Fibroblast of pulmonary artery (primary cell): ENCODE measurements around the gene SERPINA4.
A peak's percentile ranks its signal among the peaks of the same experiment; 100 is the strongest.

Experiments used
- DNase-seq: peaks from one replicate; pipeline ENCODE4 v3.0.0-alpha.2; 2010; ENCODE audit warnings: low read depth
- H3K4me3 ChIP-seq: replicated peaks from 2 replicates; pipeline ENCODE4 v1.5.1; 2011; ENCODE audit warnings: low read depth, mild to moderate bottlenecking, control low read depth, low read length, moderate library complexity
- TF ChIP-seq, protein P1 (sequence below): IDR thresholded peaks from 2 replicates; pipeline ENCODE4 v1.5.1; 2011; ENCODE audit warnings: mild to moderate bottlenecking, control low read depth, low read length, inconsistent platforms; ENCODE audit errors: missing control alignments

SERPINA4 gene

DNA sequence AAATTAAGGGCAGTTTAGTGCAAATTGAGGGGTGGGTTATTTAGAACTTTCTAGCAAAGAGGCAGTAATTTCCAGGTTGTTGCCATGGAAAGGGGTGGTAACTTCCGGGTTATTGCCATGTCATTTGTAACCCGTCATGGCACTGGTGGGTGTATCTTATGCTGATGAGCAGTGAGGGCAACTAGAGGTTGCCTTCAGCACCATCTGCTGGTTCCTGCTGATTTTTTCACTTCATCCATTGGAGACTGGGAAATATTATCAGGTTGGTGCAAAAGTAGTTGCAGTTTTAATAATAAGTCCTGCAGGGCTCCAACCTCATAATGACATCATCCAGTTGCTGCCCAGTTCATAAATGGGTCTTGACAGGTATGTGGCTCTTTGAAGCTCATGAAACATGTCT lies 24.4 kb upstream of the SERPINA4 start:
- peak; percentile 31 for DNase-seq
- no peak overlapping the region for H3K4me3 ChIP-seq
- TF ChIP-seq, protein P1, sequence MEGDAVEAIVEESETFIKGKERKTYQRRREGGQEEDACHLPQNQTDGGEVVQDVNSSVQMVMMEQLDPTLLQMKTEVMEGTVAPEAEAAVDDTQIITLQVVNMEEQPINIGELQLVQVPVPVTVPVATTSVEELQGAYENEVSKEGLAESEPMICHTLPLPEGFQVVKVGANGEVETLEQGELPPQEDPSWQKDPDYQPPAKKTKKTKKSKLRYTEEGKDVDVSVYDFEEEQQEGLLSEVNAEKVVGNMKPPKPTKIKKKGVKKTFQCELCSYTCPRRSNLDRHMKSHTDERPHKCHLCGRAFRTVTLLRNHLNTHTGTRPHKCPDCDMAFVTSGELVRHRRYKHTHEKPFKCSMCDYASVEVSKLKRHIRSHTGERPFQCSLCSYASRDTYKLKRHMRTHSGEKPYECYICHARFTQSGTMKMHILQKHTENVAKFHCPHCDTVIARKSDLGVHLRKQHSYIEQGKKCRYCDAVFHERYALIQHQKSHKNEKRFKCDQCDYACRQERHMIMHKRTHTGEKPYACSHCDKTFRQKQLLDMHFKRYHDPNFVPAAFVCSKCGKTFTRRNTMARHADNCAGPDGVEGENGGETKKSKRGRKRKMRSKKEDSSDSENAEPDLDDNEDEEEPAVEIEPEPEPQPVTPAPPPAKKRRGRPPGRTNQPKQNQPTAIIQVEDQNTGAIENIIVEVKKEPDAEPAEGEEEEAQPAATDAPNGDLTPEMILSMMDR = peak; percentile 21

DNA sequence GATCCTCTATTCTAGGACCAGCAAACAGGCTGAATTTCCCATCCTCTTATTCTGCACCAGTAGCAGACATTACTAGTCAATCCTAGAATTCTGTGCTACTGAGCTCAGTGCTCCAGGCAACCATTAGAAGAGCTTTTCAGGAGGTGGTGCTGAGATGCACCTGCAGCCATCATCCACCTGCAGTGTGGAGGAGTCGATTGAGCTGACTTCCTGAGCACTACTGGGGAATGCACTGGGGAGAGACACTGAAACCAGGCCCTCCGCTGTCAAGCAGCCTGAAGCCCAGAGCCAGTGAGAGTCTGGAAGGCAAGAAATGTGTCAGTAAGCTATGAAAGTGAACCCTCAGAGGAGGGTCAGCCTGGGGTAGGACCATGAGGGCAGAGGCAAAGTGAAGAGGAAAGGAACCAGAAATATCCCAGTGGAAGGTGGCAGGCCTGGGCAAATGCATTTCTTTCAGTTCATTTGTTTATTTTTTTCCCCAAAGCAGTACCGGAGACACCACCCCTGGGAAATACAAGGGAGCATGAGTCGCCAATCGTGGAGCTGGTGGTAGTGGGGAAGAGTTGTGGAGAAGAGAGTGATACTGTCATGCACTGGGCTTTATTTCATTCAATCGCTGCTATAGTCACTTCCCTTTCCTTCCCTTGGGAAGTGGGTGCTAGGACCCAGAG lies 23.0 kb upstream of the SERPINA4 start:
- TF ChIP-seq, protein P1 = no peak
- H3K4me3 ChIP-seq = no peak overlapping the region
- no peak for DNase-seq

DNA sequence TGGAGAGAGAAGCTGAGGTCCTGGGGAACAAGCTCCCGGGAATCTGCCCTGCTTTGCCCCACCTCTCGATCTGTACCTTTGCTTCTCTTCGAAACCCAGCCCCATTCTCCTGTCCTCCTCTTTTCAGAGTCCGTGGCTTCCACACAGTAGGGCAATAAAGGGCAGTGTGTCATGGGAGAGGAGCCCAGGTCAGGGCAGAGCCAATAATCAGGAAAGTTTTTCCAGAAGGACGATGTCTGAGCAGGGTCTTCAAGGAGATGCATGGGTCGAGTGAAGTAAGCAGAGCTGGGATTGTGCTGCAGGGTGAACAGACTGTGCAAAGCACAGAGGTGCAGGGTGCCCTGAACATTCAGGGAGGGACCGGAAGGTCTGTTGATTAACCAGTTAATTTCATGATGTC lies 22.1 kb upstream of the SERPINA4 start:
- H3K4me3 ChIP-seq = no peak overlapping the region
- no peak for DNase-seq
- TF ChIP-seq, protein P1 = no peak

DNA sequence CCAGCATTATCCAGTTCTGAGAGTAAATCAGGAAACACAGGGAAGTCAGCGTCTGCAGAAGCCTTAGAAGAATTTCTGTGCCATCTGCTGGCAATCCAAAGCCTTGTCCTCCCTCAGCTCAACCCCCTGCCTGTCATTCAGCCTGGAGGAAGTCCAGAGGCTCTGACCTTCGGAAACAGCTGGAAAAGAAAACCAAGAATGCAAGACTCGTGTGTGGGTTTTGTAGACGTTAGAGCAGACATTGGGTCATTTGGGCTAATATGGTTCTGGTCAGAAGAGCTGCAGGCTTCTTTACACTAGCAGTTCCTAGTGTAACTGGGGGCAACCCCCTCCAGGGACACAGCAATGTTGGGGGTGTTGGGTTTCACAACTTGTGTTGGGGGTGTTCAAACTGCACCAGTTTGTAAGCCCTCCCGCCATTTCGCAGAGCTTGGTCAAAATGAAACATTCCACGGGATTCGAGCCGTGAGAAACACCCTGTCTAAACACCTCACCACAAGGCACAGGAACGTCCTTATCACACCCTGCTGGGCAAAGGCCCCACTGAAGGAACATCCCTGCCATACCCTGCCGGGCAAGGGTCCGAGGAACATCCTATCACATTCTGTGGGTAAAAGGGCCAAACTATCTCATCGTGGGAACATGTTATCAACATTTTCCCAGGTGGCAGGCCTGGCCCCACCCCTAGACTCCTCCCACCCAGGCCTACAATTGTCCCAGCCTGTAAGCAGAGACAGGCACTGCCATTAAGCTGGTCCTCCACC lies 21.0 kb upstream of the SERPINA4 start:
- TF ChIP-seq, protein P1 = peak; percentile 30
- H3K4me3 ChIP-seq = no peak overlapping the region
- DNase-seq = peak; percentile 82

DNA sequence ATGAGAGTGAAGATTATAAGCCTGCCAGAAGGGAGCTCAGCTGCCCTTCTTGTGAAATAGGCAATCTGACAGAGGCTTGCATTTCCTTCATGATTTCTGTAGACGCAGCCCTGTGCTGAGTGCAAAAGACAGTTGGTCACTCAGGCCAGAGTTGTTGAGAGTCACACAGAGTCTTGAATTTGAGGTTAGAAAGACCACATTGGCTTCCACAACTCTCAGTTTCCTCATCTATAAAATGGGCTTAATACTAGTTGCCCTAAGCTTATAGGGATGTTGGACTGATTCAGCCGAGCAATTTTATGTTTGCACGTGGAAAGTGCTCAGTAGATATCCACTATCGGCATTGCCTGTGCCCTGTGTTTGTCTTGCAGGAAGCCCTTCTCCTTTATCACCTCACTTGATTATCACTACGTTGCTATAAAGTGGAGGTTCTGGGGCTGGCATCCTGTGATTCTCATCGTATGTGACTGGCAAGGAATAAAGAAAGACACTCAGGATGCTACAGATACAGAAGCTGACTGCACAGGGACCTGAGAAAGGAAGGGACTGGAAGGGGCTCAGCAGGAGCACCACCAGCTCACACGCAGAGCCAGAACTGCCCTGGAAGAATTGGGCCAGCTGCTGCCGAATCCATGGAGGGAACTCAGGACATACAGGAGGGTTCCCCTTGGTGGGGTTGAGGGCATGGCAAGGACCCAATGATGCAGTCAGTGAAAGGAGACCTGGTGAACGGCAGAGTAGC lies 19.8 kb upstream of the SERPINA4 start:
- peak; percentile 17 for DNase-seq
- TF ChIP-seq, protein P1 = no peak
- H3K4me3 ChIP-seq = no peak overlapping the region

DNA sequence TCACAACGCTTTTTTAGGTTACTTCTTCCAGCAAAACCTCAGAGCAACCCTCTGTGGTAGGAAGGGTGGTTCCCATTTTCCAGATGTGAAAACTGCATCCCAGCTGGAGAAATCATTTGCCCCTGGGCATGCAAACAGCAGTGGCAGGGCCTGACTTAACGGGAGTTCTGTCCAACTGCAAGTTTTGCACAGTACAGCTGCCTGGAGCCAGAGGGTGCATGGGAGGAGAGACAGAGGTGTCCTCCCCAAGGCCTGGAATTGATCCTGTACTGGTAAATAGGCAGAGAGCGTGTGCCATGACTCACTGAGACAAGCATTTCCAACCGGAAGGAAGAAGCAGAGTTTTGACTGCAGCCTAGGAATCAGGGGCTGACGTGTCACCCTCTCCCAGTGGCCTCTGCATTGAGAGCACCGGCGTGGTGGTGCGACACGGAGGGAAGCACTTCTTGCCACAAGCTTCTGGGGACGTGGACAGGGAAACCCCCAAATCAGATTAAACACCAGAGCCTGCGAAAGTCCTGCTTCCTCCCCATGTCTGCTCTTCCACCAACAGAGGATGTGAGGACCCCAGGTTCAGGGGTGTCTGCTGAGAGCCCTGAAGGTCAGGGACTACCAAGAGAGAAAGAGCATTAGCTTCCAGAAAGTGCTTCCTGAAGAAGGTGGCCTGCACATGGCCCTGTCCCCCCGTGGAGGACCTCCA lies 19.0 kb upstream of the SERPINA4 start:
- TF ChIP-seq, protein P1 = no peak
- H3K4me3 ChIP-seq = no peak overlapping the region
- peak; percentile 61 for DNase-seq
